Measurements from ENCODE around the gene GATAD2A. TPM values are rescaled to one million over a fixed set of nuclear protein-coding genes. Genes with fewer than 3 reads are reported as not detected.

The GATAD2A gene
- total RNA-seq, 2 experiments from 2014 or later: 123 to 139 TPM

GRCh38 chr19:19550972-19551852 is 145.7 kb downstream of the GATAD2A start:
- no peak overlapping the region for H3K4me3 Mint-ChIP-seq

GRCh38 chr19:19551853-19552192 is 146.3 kb downstream of the GATAD2A start:
- Mint-ChIP-seq H3K4me1 (peaks cover 3% of the 10 kb centered on the region), H3K27ac (no peak overlapping the region), H3K9me3 (ENCODE audit: low read depth) (peaks cover 2% of the 10 kb centered on the region), H3K4me3 (no peak overlapping the region), H3K36me3 (ENCODE audit: low read depth) (no peaks in the 10 kb centered on the region), H3K27me3 (no peaks in the 10 kb centered on the region)
- no peak for ATAC-seq
- intact Hi-C loops (cut with DNase I, micrococcal nuclease): no loop called here
- ChIA-PET POLR2A (interaction anchor here (0.8 to 1.0 kb wide), 2 partner anchors 8 to 63 kb away, joined by 3 read pairs; no protein-coding TSS in a partner anchor), CTCF (interaction anchor here (0.6 to 7.5 kb wide), 5 partner anchors 12 to 187 kb away, joined by 3 to 48 read pairs (median 5); no protein-coding TSS in a partner anchor)
- DNase-seq: no peak

More at GRCh38 chr19:19550972-19551852, 145.7 kb downstream of the GATAD2A start:
- POLR2A ChIA-PET: interaction anchor here (1.0 kb wide), 1 partner anchor 9 kb away, joined by 3 read pairs; no protein-coding TSS in a partner anchor
- peaks cover 2% of the 10 kb centered on the region for H3K9me3 Mint-ChIP-seq (ENCODE audit: low read depth)
- intact Hi-C loops (cut with DNase I, micrococcal nuclease): no loop called here
- H3K27ac Mint-ChIP-seq: no peak overlapping the region
- peaks cover 3% of the 10 kb centered on the region for H3K4me1 Mint-ChIP-seq
- DNase-seq: no peak
- no peaks in the 10 kb centered on the region for H3K36me3 Mint-ChIP-seq (ENCODE audit: low read depth)
- CTCF ChIA-PET: interaction anchor here (0.7 to 7.5 kb wide), 7 partner anchors 9 to 186 kb away, joined by 3 to 48 read pairs (median 3); no protein-coding TSS in a partner anchor
- ATAC-seq: no peak
- no peaks in the 10 kb centered on the region for H3K27me3 Mint-ChIP-seq

- ChIA-PET CTCF (interaction anchor here (0.5 to 7.5 kb wide), 20 partner anchors 12 to 346 kb away, joined by 3 to 48 read pairs (median 4); partner anchors contain the start of gene TSSK6), POLR2A (no interaction called here)
- H3K27me3 Mint-ChIP-seq: no peaks in the 10 kb centered on the region
- no peaks in the 10 kb centered on the region for H3K36me3 Mint-ChIP-seq (ENCODE audit: low read depth)
- peaks cover 3% of the 10 kb centered on the region for H3K4me1 Mint-ChIP-seq
- no peak overlapping the region for H3K27ac Mint-ChIP-seq
- ATAC-seq (peak; percentile 66), DNase-seq (peak; percentile 56)
- intact Hi-C loops (cut with DNase I, micrococcal nuclease): no loop called here
- peaks cover 2% of the 10 kb centered on the region for H3K9me3 Mint-ChIP-seq (ENCODE audit: low read depth)
- H3K4me3 Mint-ChIP-seq: no peak overlapping the region
Measured at GRCh38 chr19:19552798-19553197, 147.3 kb downstream of the GATAD2A start.

GRCh38 chr19:19553670-19554069 is 148.2 kb downstream of the GATAD2A start:
- Mint-ChIP-seq H3K9me3 (ENCODE audit: low read depth) (peaks cover 2% of the 10 kb centered on the region), H3K27me3 (no peaks in the 10 kb centered on the region), H3K4me3 (no peak overlapping the region), H3K27ac (no peak overlapping the region), H3K36me3 (ENCODE audit: low read depth) (no peaks in the 10 kb centered on the region), H3K4me1 (peaks cover 3% of the 10 kb centered on the region)
- intact Hi-C loops (cut with DNase I, micrococcal nuclease): loop anchor here in 1 of 2 experiments (1.0 kb wide), 1 partner anchor 21 kb away; no protein-coding TSS in a partner anchor
- CTCF ChIA-PET: interaction anchor here (0.6 to 7.5 kb wide), 28 partner anchors 12 to 218 kb away, joined by 3 to 48 read pairs (median 4); partner anchors contain the start of gene NDUFA13
- POLR2A ChIA-PET: no interaction called here
- DNase-seq (no peak), ATAC-seq (no peak)

- H3K4me3 Mint-ChIP-seq: no peak overlapping the region
Measured at GRCh38 chr19:19554074-19555023, 148.9 kb downstream of the GATAD2A start.

GRCh38 chr19:19558055-19558454 is 152.6 kb downstream of the GATAD2A start:
- Mint-ChIP-seq H3K9me3 (ENCODE audit: low read depth) (no peaks in the 10 kb centered on the region), H3K27ac (no peak overlapping the region), H3K36me3 (ENCODE audit: low read depth) (peaks cover 2% of the 10 kb centered on the region), H3K27me3 (no peaks in the 10 kb centered on the region), H3K4me1 (peaks cover 18% of the 10 kb centered on the region), H3K4me3 (no peak overlapping the region)
- intact Hi-C loops (cut with DNase I, micrococcal nuclease): no loop called here
- POLR2A ChIA-PET: interaction anchor here (0.6 kb wide), 1 partner anchor 470 kb away, joined by 3 read pairs; no protein-coding TSS in a partner anchor
- DNase-seq: no peak
- CTCF ChIA-PET: interaction anchor here (7.5 kb wide), 1 partner anchor 26 kb away, joined by 48 read pairs; no protein-coding TSS in a partner anchor
- ATAC-seq: no peak

More at GRCh38 chr19:19554074-19555023, 148.9 kb downstream of the GATAD2A start:
- no peaks in the 10 kb centered on the region for H3K27me3 Mint-ChIP-seq
- H3K36me3 Mint-ChIP-seq (ENCODE audit: low read depth): no peaks in the 10 kb centered on the region
- peak; percentile 78 for ATAC-seq
- H3K27ac Mint-ChIP-seq: no peak overlapping the region
- peaks cover 7% of the 10 kb centered on the region for H3K4me1 Mint-ChIP-seq
- peaks cover 2% of the 10 kb centered on the region for H3K9me3 Mint-ChIP-seq (ENCODE audit: low read depth)
- POLR2A ChIA-PET: no interaction called here
- intact Hi-C loops (cut with DNase I, micrococcal nuclease): loop anchor here in 1 of 2 experiments (1.0 kb wide), 1 partner anchor 22 kb away; no protein-coding TSS in a partner anchor
- CTCF ChIA-PET: interaction anchor here (0.6 to 7.5 kb wide), 30 partner anchors 11 to 217 kb away, joined by 3 to 48 read pairs (median 4); partner anchors contain the start of gene NDUFA13
- DNase-seq: peak; percentile 82

Small RNA genes lying within 50 kb of the gene (microRNA-seq; reads per million reads assigned to microRNA genes)
- not detected for gene MIR640 (ENCODE audit: borderline replicate concordance)

Other genes starting within 250 kb of the GATAD2A start
- 1 to 10 TPM; 1.9 to 2.1 TPM for gene MEF2B, start 235.4 kb upstream of the GATAD2A start, total RNA-seq
- 10 to 100 TPM; 19.5 to 25.3 TPM for gene BORCS8, start 213.5 kb upstream of the GATAD2A start, total RNA-seq
- gene RFXANK, start 213.4 kb upstream of the GATAD2A start, total RNA-seq: 10 to 100 TPM; 56.2 to 68.5 TPM
- gene NR2C2AP, start 202.3 kb upstream of the GATAD2A start, total RNA-seq: 10 to 100 TPM; 34.7 to 46.6 TPM
- not detected for gene NCAN, start 193.7 kb upstream of the GATAD2A start, total RNA-seq
- not detected for gene TM6SF2, start 132.4 kb upstream of the GATAD2A start, total RNA-seq
- 10 to 100 TPM; 49.4 to 62.0 TPM for gene SUGP1, start 85.2 kb upstream of the GATAD2A start, total RNA-seq
- 10 to 100 TPM; 33.3 to 45.7 TPM for gene MAU2, start 84.8 kb upstream of the GATAD2A start, total RNA-seq
- gene TSSK6, start 109.9 kb downstream of the GATAD2A start, total RNA-seq: 1 to 10 TPM; 3.8 to 4.4 TPM
- 100 to 1,000 TPM; 310 to 323 TPM for gene NDUFA13, start 110.5 kb downstream of the GATAD2A start, total RNA-seq
- 10 to 100 TPM; 10.7 to 11.4 TPM for gene YJEFN3, start 123.2 kb downstream of the GATAD2A start, total RNA-seq
- under 1 TPM; 0.19 to 0.27 TPM for gene CILP2, start 132.6 kb downstream of the GATAD2A start, total RNA-seq
- 10 to 100 TPM; 19.4 to 21.2 TPM for gene PBX4, start 213.0 kb downstream of the GATAD2A start, total RNA-seq
- gene LPAR2, start 222.5 kb downstream of the GATAD2A start, total RNA-seq: 10 to 100 TPM; 21.6 to 33.2 TPM
- 10 to 100 TPM; 54.9 to 56.6 TPM for gene GMIP, start 238.0 kb downstream of the GATAD2A start, total RNA-seq

Data from activated CD4-positive, alpha-beta T cell treated with anti-CD3 and anti-CD28 coated beads for 36 hours (primary cell).